GM23248 (cell line): ENCODE measurements around the gene ITPKC. TPM values are rescaled to one million over a fixed set of nuclear protein-coding genes. Genes with fewer than 3 reads are reported as not detected.

Source experiments
- DNase-seq: peaks from one replicate; pipeline ENCODE4 v3.0.0-alpha.2; 2015
- H2AFZ ChIP-seq: fragments of 200-600 bp; sonication (generic); 2 replicates; pipeline ENCODE4 v1.6.1; 2016; ENCODE audit warnings: antibody characterized with exemption
- H3F3A ChIP-seq: fragments of 200-600 bp; sonication (generic); 2 replicates; pipeline ENCODE4 v1.6.1; 2016; ENCODE audit warnings: mild to moderate bottlenecking, antibody characterized with exemption, mixed run types; ENCODE audit not compliant: insufficient read depth
- H3K27ac ChIP-seq: fragments of 200-600 bp; sonication (generic); 2 replicates; pipeline ENCODE4 v1.5.1; 2016; ENCODE audit warnings: mild to moderate bottlenecking
- H3K27me3 ChIP-seq: fragments of 200-600 bp; sonication (generic); replicated peaks from 2 replicates; pipeline ENCODE4 v1.6.1; 2016; ENCODE audit warnings: mild to moderate bottlenecking; ENCODE audit not compliant: insufficient read depth
- H3K36me3 ChIP-seq: fragments of 200-600 bp; sonication (generic); 2 replicates; pipeline ENCODE4 v1.6.1; 2016; ENCODE audit warnings: low read depth, mild to moderate bottlenecking
- H3K4me1 ChIP-seq: fragments of 200-600 bp; sonication (generic); 2 replicates; pipeline ENCODE4 v1.6.1; 2016; ENCODE audit warnings: mild to moderate bottlenecking; ENCODE audit not compliant: insufficient read depth
- H3K4me2 ChIP-seq: fragments of 200-600 bp; sonication (generic); one replicate; pipeline ENCODE4 v1.6.1; 2016; ENCODE audit warnings: mild to moderate bottlenecking; ENCODE audit not compliant: unreplicated experiment
- H3K4me3 ChIP-seq: fragments of 200-600 bp; sonication (generic); 2 replicates; pipeline ENCODE4 v1.5.1; 2016; ENCODE audit warnings: mild to moderate bottlenecking
- H3K79me2 ChIP-seq: fragments of 200-600 bp; sonication (generic); 2 replicates; pipeline ENCODE4 v1.6.1; 2016; ENCODE audit warnings: mild to moderate bottlenecking; ENCODE audit not compliant: insufficient read depth
- H3K9ac ChIP-seq: fragments of 200-600 bp; sonication (generic); 2 replicates; pipeline ENCODE4 v1.6.1; 2016; ENCODE audit warnings: mild to moderate bottlenecking
- H3K9me2 ChIP-seq: fragments of 200-600 bp; sonication (generic); 2 replicates; pipeline ENCODE4 v1.6.1; 2016; ENCODE audit warnings: mixed run types, mild to moderate bottlenecking, moderate library complexity; ENCODE audit not compliant: insufficient read depth
- H3K9me3 ChIP-seq: fragments of 200-600 bp; sonication (generic); one replicate; pipeline ENCODE4 v1.6.1; 2017; ENCODE audit warnings: low read depth
- H4K20me1 ChIP-seq: fragments of 200-600 bp; sonication (generic); 2 replicates; pipeline ENCODE4 v1.6.0; 2016; ENCODE audit not compliant: insufficient read depth
- EZH2 ChIP-seq: fragments of 200-600 bp; sonication (generic); IDR thresholded peaks from 2 replicates; pipeline ENCODE4 v1.6.1; 2018; ENCODE audit warnings: antibody characterized with exemption, mild to moderate bottlenecking; ENCODE audit not compliant: insufficient read depth, poor library complexity, severe bottlenecking
- EZH2phosphoT487 ChIP-seq: fragments of 200-600 bp; sonication (generic); IDR thresholded peaks from 2 replicates; pipeline ENCODE4 v1.6.1; 2018; ENCODE audit warnings: antibody characterized with exemption, moderate library complexity, mild to moderate bottlenecking, low read depth; ENCODE audit not compliant: insufficient read depth
- WGBS, 2 experiments: methylation state at CpG; one replicate each; pipeline ENCODE4 v1.1.6; 2015 to 2017; ENCODE audit warnings: low lambda C conversion rate in 2 of 2, low coverage in 1 of 2; ENCODE audit errors: missing lambda C conversion rate in 2 of 2; 5-methylcytosine and 5-hydroxymethylcytosine counted together
- in situ Hi-C: fragments of 300-500 bp; cut with MboI; formaldehyde crosslinking; loops from 2 replicates; pipeline ENCODE4 v1.15.0; 2020
- polyA plus RNA-seq: library from polyadenylated mRNA; unstranded; fragments of >200 nt; fragmentation: Nextera tagmentation; extraction: Ambion mirVana; gene quantifications from 2 replicates; pipeline ENCODE4 v1.2.1, GENCODE V29; 2016
- total RNA-seq: library from RNA; depleted of rRNA; stranded (reverse); fragments of >200 nt; shearing (Covaris generic); gene quantifications from 2 replicates; pipeline ENCODE4 v1.2.3, GENCODE V29; 2014

Gene ITPKC
- total and polyA plus RNA-seq, 2 experiments from 2014 or later: 10.4 to 19.9 TPM

DNA sequence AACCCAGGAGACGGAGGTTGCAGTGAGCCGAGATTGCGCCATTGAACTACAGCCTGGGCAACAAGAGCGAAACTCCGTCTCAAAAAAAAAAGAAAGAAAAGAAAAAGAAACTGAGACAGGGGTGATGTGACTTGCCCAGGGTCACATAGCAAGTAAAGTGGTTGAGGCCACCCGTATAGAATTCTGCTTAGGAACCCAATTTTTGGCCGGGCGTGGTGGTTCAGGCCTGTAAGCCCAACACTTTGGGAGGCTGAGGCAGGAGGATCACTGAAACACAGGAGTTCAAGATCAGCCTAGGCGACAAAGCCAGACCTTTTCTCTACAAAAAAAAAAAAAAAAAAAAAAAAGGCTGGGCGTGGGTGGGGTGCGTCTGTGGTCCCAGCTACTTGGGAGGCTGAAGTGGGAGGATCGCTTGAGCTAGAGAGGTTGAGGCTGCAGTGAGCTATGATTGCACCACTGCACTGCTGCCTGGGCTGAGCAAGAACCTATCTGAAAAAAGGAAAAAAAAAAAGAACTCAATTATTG, 35.4 kb downstream of the ITPKC start:
- Histone ChIP-seq H3K9ac (peak overlapping the region; percentile 98), H3K9me3 (no peaks in the 10 kb centered on the region), H3K79me2 (peaks cover 74% of the 10 kb centered on the region), H3K4me2 (peak overlapping the region; percentile 100), H3K27ac (peak overlapping the region; percentile 98), H4K20me1 (no peaks in the 10 kb centered on the region), H3K9me2 (no peaks in the 10 kb centered on the region), H3K4me3 (peak overlapping the region; percentile 75), H3K27me3 (no peaks in the 10 kb centered on the region), H3F3A (peaks cover 22% of the 10 kb centered on the region; the same call in 1 of the 2 replicates), H2AFZ (no peak overlapping the region), H3K4me1 (peaks cover 29% of the 10 kb centered on the region), H3K36me3 (no peaks in the 10 kb centered on the region)
- in situ Hi-C loops: no loop called here
- DNase-seq: no peak
- 44 to 46% methylated on average over 11 to 12 of the region's 12 CpGs for WGBS, 2 experiments
- TF ChIP-seq EZH2phosphoT487: no peak

DNA sequence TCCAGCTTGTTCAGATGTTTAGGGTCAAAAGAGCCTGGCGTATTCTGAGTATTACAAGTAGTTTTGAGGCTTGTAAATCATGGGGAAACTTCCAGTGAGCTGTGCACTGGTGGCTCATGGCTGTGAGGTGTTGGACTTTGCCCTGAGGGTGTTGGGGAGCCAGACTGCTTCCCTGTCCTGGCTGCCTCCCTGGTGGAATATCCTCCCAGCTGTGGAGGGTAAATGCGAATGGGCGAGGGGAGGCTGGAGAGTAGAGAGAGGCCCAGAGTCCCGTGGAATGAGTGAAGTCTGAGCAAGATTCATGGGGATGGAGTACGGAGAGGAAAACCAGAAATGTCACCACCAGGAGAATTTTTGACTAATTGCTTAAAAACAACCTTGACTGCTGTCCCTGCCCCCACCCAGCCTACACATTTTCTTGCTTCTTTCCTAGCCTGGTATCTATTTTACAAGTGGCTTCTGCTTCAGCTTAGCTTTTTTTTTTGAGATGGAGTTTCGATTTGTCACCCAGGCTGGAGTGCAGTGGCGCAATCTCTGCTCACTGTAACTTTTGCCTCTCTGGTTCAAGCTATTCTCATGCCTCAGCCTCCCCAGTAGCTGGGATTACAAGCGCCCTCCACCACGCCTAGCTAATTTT, 37.8 kb downstream of the ITPKC start:
- H3K79me2 ChIP-seq: peaks cover 86% of the 10 kb centered on the region
- H3K9ac ChIP-seq: peak overlapping the region; percentile 48
- no peaks in the 10 kb centered on the region for H3K27me3 ChIP-seq
- H3K36me3 ChIP-seq: peaks cover 16% of the 10 kb centered on the region
- no peak overlapping the region for H2AFZ ChIP-seq
- peak; percentile 51 for DNase-seq
- peak overlapping the region; percentile 30; the same call in 1 of the 2 replicates for H3K4me3 ChIP-seq
- H3K4me2 ChIP-seq: peak overlapping the region; percentile 45
- TF ChIP-seq EZH2phosphoT487 (no peak), EZH2 (no peak)
- H3F3A ChIP-seq: peaks cover 22% of the 10 kb centered on the region; the same call in 1 of the 2 replicates
- no peaks in the 10 kb centered on the region for H3K9me3 ChIP-seq
- in situ Hi-C loops: no loop called here
- no peaks in the 10 kb centered on the region for H3K9me2 ChIP-seq
- WGBS, 2 experiments: 75 to 78% methylated on average over 9 of the region's 9 CpGs
- peaks cover 24% of the 10 kb centered on the region for H3K4me1 ChIP-seq
- peak overlapping the region; percentile 56 for H3K27ac ChIP-seq
- no peaks in the 10 kb centered on the region for H4K20me1 ChIP-seq

DNA sequence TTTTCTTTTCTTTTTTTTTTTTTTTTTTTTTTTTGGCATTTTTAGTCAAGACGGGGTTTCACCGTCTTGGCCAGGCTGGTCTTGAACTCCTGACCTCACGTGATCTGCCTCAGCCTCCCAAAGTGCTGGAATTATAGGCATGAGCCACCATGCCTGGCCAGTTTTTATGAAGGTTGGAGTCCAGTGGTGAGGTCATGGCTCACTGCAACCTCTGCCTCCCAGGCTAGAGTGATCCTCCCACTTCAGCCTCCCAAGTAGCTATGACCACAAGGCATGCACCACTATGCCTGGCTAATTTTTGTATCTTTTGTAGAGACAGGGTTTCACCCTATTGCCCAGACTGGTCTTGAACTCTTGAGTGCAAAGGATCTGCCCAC, 38.3 kb downstream of the ITPKC start:
- peaks cover 22% of the 10 kb centered on the region; the same call in 1 of the 2 replicates for H3F3A ChIP-seq
- in situ Hi-C loops: no loop called here
- H3K4me2 ChIP-seq: no peak overlapping the region
- H3K9me3 ChIP-seq: no peaks in the 10 kb centered on the region
- H3K9me2 ChIP-seq: no peaks in the 10 kb centered on the region
- H3K79me2 ChIP-seq: peaks cover 87% of the 10 kb centered on the region
- 87 to 90% methylated on average over 3 of the region's 3 CpGs for WGBS, 2 experiments
- H3K4me1 ChIP-seq: peaks cover 21% of the 10 kb centered on the region
- peaks cover 21% of the 10 kb centered on the region for H3K36me3 ChIP-seq
- H3K4me3 ChIP-seq: no peak overlapping the region
- no peak for TF ChIP-seq EZH2
- no peak for TF ChIP-seq EZH2phosphoT487
- 0 out of 2 replicates have a peak overlapping the region, but pooled peaks have one; percentile 48 for H3K9ac ChIP-seq
- DNase-seq: no peak
- peak overlapping the region; percentile 56 for H3K27ac ChIP-seq
- no peaks in the 10 kb centered on the region for H3K27me3 ChIP-seq
- no peak overlapping the region for H2AFZ ChIP-seq
- no peaks in the 10 kb centered on the region for H4K20me1 ChIP-seq

DNA sequence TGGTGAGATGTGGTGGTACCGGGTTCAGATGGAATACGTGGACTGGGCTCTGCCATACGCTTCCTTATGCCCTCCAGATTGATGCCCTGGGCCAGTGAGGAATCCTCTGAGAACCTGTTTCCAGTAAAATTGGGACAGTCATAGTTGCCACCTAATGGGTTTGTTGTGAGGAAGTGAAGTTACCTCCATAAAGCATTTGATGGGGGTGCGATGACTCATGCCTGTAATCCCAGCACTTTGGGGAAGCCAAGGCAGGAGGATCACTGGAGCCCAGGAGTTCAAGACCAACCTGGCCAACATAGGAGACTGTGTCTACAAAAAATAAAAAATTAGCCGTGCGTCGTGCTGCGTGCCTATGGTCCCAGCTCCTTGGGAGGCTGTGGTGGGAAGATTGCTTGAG, 38.9 kb downstream of the ITPKC start:
- Histone ChIP-seq H4K20me1 (no peaks in the 10 kb centered on the region), H3K79me2 (peaks cover 92% of the 10 kb centered on the region), H3K9ac (no peak overlapping the region), H3K4me2 (no peak overlapping the region), H3K9me3 (no peaks in the 10 kb centered on the region), H2AFZ (no peak overlapping the region), H3K27ac (no peak overlapping the region), H3K27me3 (no peaks in the 10 kb centered on the region), H3K36me3 (peaks cover 24% of the 10 kb centered on the region), H3K4me3 (no peak overlapping the region), H3K9me2 (no peaks in the 10 kb centered on the region), H3K4me1 (peaks cover 21% of the 10 kb centered on the region), H3F3A (peaks cover 22% of the 10 kb centered on the region; the same call in 1 of the 2 replicates)
- no peak for DNase-seq
- TF ChIP-seq EZH2phosphoT487: no peak
- TF ChIP-seq EZH2: no peak
- 91 to 97% methylated on average over 8 of the region's 8 CpGs for WGBS, 2 experiments
- in situ Hi-C loops: no loop called here
